GM21619 (cell line): Measurements from ENCODE around the gene HOXD13.

Experiments used
- ATAC-seq: cut with Tn5 transposase; IDR thresholded peaks from one replicate; pipeline ENCODE4 v1.9.1; 2021; ENCODE audit not compliant: unreplicated experiment

Gene HOXD13

DNA sequence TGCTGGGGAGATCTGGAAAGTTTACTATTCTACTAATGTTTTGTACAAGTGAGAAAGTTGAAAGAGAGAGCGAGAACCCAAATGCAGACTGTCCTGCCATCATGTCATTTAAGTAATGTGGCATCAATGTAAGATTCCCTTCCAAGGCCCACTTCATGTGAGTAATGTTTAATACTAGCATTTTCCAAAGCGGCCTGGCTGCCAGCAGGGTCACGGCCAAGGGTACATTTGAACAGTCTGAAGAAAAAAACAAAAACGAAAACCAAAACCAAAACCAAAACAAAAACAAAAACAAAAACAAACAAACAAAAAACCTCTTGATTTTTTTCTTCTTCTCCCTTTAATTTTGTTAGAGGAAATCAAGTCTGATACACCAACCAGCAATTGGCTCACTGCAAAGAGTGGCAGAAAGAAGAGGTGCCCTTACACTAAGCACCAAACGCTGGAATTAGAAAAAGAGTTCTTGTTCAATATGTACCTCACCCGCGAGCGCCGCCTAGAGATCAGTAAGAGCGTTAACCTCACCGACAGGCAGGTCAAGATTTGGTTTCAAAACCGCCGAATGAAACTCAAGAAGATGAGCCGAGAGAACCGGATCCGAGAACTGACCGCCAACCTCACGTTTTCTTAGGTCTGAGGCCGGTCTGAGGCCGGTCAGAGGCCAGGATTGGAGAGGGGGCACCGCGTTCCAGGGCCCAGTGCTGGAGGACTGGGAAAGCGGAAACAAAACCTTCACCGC, 26.2 kb downstream of the HOXD13 start:
- no peak for ATAC-seq

DNA sequence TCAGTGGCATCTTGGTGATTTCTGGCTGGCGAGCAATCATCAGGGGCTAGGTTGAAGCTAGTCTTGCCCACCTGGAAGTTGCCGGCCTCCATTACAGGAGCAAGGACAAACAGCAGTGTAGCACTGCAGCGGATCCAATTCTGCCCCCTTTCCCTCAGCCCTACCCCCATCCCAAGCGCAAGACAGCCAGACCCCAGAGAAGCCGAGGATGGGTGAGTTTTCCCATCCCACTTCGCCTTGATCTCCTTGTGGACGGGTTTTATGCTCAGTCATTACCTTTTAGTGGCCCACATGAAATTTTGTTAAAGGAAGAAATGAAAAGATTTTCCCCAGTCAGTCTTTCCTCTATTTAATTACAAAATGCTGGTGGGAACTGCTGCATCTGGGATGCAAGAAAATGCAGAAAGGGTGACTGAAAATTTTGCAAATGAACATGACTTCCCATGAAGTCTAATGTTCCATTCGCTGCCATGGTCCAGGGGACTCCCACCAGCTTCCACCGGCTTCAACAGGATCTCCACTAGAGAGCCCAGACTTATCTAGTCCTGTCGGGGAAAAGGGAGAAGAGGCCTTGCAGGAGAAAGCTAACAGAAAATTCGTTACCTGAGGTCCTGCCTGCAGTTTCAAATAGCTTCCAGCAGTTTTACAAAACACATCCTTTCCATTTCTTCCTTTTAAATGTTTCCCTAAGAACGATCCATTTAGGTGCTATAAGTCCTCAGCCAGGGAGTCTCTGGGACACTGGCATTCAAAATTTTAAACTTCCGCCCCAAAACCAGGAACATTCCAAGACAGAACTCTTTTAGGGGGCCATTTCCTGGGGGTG, 28.1 kb downstream of the HOXD13 start:
- ATAC-seq, result no peak

DNA sequence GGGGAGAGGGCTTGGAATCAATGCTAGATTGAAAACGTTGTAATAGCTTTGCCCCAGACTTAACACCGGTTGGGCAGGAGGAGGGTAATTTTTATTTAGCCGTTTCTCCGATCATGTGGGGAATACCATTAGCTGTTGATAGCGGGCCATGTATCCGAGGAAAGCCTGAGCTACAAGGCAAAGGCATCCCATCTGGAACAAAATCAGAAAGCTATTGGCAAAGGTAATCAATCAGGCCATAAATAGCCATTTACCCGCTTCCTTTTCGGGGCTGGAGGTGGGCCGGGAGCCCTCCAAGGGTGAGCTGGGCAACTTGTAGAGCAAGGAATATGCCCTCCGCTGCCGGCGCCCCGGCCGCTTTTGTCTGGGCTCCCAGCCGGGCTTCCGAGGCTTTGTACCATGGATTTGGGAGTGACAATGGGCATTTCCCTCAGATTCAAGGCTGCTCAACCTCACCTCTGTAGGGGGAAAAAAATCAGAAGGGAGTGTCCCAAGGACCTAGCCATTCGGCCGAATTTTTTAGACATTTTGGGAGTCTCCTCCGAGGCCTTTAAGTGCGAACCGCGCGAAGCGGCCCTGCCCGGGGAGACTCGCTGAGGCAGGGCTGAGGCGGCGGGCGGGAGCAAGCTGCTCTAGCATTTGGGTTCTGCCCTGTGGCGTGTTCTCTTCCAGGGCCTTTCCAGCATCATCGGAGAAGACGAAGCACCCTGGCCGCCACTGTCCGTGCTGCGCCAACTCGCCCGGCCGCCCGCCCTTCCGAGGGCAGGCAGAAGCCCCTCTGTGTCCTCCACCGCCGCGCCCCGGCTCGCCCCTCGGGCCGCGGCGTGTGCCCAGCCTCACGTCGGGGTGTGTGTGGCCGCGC, 28.9 kb downstream of the HOXD13 start:
- ATAC-seq, result no peak

DNA sequence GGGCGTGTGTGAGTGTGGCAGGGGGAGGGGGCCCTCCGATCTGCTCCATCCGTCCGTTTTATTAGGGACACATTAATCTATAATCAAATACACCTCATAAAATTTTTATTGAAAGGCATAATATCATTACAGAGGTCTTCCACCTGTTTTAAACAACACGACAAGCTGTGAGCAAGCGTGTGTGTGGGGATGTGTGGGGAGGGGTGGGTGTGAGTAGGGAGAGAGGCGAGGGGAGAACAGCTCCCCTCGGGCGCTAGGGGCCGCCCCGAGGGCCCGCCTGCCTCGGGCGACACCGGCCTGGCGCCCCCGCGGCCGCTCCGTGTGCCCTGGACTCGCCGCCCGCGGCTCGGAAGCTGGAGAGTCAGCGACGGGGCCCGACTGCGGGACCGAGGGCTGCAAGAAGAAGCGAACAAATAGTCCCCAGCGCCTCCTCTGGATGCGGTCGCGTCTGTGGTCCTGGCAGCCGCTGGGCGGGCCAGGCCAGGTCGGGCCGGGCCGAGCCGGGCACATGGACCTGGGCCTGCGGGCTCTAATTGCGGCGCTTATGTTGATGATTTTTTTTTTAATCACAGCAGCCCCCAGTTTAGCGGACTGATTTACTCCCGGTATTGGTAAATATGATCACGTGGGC, 29.6 kb downstream of the HOXD13 start:
- ATAC-seq, result no peak

- no peak for ATAC-seq
Observed at GRCh38 chr2:176122683-176123410, 30.3 kb downstream of the HOXD13 start, which contains the start of gene HOXD9. Gene HOXD9 (plus strand): TSS chr2:176122719. CDS start chr2:176122769, 50 bp downstream.

- no peak for ATAC-seq
Observed at GRCh38 chr2:176123411-176124109, 31.0 kb downstream of the HOXD13 start.

DNA sequence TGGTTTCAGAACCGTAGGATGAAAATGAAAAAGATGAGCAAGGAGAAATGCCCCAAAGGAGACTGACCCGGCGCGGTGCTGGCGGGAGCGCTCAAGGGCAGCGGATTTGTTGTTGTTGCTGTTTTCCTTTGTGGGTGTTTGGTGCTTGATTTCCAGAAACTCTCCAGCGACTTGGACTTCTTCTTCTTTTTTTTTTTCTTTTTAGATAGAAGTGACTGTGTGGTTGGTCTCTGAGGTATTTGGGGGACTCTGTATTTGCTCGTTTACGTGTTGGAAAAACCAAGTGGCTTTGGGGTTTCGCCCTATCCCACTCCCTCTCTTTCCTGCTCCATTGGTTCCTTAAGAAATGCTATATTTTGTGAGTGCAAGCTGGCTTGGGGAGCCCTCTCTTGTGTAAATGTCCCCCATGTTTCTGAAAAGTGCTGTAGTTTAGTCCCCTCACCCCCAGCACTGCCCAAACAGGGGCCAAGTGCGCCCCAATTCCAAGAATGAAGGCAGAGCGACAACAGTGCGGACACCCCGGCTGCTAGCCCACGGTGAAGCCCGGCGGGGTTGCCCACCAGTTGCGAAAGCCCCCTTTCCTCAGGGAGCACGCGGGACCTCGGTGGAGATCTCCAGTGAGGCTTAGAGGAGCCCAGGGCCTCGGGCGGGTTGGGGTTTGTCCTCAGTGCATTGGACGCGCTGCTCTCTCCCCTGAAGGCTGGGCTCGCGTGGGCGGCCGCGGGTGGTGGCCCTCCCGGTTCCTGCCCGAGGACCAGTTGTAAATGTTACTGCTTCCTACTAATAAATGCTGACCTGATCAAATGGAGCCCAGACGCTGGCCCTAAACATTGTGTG, 31.8 kb downstream of the HOXD13 start:
- no peak for ATAC-seq

- no peak for ATAC-seq
Observed at GRCh38 chr2:176124947-176125771, 32.6 kb downstream of the HOXD13 start.

- no peak for ATAC-seq
Observed at GRCh38 chr2:176125772-176126054, 33.2 kb downstream of the HOXD13 start.

- ATAC-seq, result no peak
Observed at GRCh38 chr2:176126929-176127773, 34.6 kb downstream of the HOXD13 start.

DNA sequence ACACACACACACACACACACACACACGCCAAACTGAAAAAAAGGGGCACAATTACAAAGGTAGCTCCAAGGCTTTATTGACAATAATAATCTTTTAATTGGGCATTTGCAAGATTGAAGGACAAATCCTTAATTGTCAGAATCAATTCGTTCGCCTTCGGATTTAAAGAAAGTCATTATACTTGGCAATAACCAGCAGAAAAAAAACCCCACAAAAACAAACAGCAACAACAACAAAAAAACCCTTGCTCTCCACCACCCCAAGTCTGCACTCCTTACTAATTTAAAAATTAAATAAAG, 35.2 kb downstream of the HOXD13 start:
- no peak for ATAC-seq

GRCh38 chr2:176128172-176128981, 35.9 kb downstream of the HOXD13 start:
- no peak for ATAC-seq

DNA sequence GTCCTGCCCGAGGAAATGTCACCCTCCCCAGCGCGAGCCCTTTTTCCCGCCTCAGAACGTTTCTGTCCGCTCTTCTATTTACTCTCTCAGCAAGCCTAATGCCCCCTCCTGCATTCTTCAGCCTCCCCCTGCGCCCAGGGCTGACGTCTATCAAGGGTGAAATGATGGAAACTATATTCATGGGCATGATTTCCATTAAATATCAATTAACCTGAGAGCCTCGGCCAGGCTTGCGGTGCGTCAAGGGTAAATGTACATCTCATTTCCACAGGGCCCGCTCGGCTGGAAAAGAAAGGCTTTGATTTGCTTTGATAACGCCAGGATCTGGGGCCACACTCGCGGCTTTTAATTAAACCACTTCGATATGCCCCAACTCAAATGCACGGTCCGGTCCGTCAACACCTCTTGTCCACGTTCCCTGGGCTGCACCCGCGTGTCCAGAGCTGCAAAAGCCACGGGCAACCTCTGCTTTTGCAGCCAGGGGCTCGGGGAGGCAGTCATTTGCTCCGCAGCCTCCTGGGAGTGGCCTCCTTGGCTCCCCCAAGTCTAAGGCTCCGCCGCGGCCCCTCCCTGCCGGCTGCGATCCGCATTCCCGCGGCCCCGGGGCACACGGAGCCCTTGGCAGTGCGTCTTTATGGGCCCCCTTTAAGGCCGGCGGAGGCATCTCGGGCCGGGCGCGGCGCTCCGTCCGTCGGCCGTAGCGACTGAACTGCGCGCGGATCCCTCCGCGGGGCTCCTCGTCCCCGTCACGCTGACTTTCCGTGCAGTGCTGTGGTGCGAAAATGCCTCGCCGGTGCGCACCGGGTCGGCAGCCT, 36.7 kb downstream of the HOXD13 start, which contains the start of gene HOXD8:
HOXD8 (plus strand) TSS at position 724 of the 815 bp plus-strand sequence. CDS start 662 bp downstream, outside the sequence.
- no peak for ATAC-seq

GRCh38 chr2:176129813-176130146, 37.3 kb downstream of the HOXD13 start:
- no peak for ATAC-seq

GRCh38 chr2:176130147-176130956, 37.8 kb downstream of the HOXD13 start:
- no peak for ATAC-seq
